ENCODE results near the gene THOC1. TPM values are rescaled to one million over a fixed set of nuclear protein-coding genes. Genes with fewer than 3 reads are reported as not detected.

The THOC1 gene, protein sequence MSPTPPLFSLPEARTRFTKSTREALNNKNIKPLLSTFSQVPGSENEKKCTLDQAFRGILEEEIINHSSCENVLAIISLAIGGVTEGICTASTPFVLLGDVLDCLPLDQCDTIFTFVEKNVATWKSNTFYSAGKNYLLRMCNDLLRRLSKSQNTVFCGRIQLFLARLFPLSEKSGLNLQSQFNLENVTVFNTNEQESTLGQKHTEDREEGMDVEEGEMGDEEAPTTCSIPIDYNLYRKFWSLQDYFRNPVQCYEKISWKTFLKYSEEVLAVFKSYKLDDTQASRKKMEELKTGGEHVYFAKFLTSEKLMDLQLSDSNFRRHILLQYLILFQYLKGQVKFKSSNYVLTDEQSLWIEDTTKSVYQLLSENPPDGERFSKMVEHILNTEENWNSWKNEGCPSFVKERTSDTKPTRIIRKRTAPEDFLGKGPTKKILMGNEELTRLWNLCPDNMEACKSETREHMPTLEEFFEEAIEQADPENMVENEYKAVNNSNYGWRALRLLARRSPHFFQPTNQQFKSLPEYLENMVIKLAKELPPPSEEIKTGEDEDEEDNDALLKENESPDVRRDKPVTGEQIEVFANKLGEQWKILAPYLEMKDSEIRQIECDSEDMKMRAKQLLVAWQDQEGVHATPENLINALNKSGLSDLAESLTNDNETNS
- total RNA-seq, result 12.0 TPM

GRCh38 chr18:267688-268552 is at the start of gene THOC1:
Gene THOC1, minus strand, starts transcription at chr18:268047. Its CDS starts 28 bp downstream, at chr18:268019.
- DNase-seq (ENCODE audit: low spot score in 2 of 2), result peak; percentile 70 to 95
- Histone ChIP-seq H3K27ac (peak within 1 kb of the TSS; percentile 77 to 90), H3K4me1 (peaks cover 6 to 7% of the 10 kb centered on the region in 2 donors), H3K9me3 (no peaks in the 10 kb centered on the region), H3K27me3 (no peaks in the 10 kb centered on the region), H3K4me3 (peak within 1 kb of the TSS; percentile 66 to 80), H3K36me3 (peaks cover 9 to 12% of the 10 kb centered on the region in 2 donors)
- intact Hi-C loops (cut with DNase I), result loop anchor here (2.0 to 5.0 kb wide), 4 partner anchors 109 to 544 kb away; partner anchors contain the start of genes ENOSF1, USP14 and YES1
- TF ChIP-seq, protein P1, sequence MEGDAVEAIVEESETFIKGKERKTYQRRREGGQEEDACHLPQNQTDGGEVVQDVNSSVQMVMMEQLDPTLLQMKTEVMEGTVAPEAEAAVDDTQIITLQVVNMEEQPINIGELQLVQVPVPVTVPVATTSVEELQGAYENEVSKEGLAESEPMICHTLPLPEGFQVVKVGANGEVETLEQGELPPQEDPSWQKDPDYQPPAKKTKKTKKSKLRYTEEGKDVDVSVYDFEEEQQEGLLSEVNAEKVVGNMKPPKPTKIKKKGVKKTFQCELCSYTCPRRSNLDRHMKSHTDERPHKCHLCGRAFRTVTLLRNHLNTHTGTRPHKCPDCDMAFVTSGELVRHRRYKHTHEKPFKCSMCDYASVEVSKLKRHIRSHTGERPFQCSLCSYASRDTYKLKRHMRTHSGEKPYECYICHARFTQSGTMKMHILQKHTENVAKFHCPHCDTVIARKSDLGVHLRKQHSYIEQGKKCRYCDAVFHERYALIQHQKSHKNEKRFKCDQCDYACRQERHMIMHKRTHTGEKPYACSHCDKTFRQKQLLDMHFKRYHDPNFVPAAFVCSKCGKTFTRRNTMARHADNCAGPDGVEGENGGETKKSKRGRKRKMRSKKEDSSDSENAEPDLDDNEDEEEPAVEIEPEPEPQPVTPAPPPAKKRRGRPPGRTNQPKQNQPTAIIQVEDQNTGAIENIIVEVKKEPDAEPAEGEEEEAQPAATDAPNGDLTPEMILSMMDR (IDR thresholded peaks at IDR 0.05), result no peak

GRCh38 chr18:317618-318017 is 49.8 kb upstream of the THOC1 start:
- Histone ChIP-seq H3K36me3 (no peaks in the 10 kb centered on the region), H3K4me3 (no peak overlapping the region), H3K27me3 (no peaks in the 10 kb centered on the region), H3K4me1 (peaks cover 0 to 12% of the 10 kb centered on the region in 2 donors), H3K9me3 (no peaks in the 10 kb centered on the region), H3K27ac (no peak overlapping the region)
- DNase-seq (ENCODE audit: low spot score in 2 of 2), result no peak
- TF ChIP-seq, protein P1 (IDR thresholded peaks at IDR 0.05), result no peak
- intact Hi-C loops (cut with DNase I), result no loop called here

GRCh38 chr18:316393-316792 is 48.5 kb upstream of the THOC1 start:
- Histone ChIP-seq H3K27ac (no peak overlapping the region), H3K36me3 (no peaks in the 10 kb centered on the region), H3K4me3 (no peak overlapping the region), H3K4me1 (peaks cover 0 to 12% of the 10 kb centered on the region in 2 donors), H3K27me3 (no peaks in the 10 kb centered on the region), H3K9me3 (no peaks in the 10 kb centered on the region)
- intact Hi-C loops (cut with DNase I), result no loop called here
- no peak for DNase-seq (ENCODE audit: low spot score in 2 of 2)
- TF ChIP-seq, protein P1 (IDR thresholded peaks at IDR 0.05), result no peak

DNA sequence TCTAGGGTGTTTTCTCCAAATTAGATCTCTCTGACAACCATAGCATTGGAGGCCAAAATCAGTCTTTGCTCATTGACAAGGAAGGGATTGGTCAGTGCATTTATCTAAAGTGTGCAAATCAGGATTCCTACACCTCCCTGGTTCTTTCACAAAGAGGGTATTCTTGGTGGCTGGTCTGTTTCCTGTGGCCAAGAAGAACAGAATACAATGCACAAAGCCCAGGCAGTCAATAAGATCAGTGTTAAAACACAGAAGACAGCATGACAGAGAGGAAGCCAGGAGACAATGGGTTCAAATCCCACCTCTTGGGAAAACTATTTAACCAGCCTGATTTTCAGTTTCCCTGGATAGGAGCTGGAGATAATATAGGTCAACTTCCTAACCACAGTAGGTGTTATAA is 46.1 kb upstream of the THOC1 start:
- Histone ChIP-seq H3K4me1 (peaks cover 0 to 3% of the 10 kb centered on the region in 2 donors), H3K27me3 (no peaks in the 10 kb centered on the region), H3K9me3 (no peaks in the 10 kb centered on the region), H3K27ac (no peak overlapping the region), H3K4me3 (no peak overlapping the region), H3K36me3 (no peaks in the 10 kb centered on the region)
- TF ChIP-seq, protein P1 (IDR thresholded peaks at IDR 0.05), result no peak
- DNase-seq (ENCODE audit: low spot score in 2 of 2), result no peak
- intact Hi-C loops (cut with DNase I), result no loop called here

GRCh38 chr18:312415-312814 is 44.6 kb upstream of the THOC1 start:
- no peaks in the 10 kb centered on the region for H3K27me3 ChIP-seq
- no peaks in the 10 kb centered on the region for H3K36me3 ChIP-seq
- TF ChIP-seq, protein P1 (IDR thresholded peaks at IDR 0.05), result no peak
- no peaks in the 10 kb centered on the region for H3K4me1 ChIP-seq
- no peak for DNase-seq (ENCODE audit: low spot score in 2 of 2)
- H3K27ac ChIP-seq, result no peak overlapping the region
- H3K9me3 ChIP-seq, result no peaks in the 10 kb centered on the region
- H3K4me3 ChIP-seq, result no peak overlapping the region
- intact Hi-C loops (cut with DNase I), result no loop called here

Measured in ascending aorta (tissue), 2 donors.